Ammon's horn (tissue), 1 donor: Measurements from ENCODE around the gene CDC45.

Experiments
- DNase-seq: peaks from one replicate; pipeline ENCODE4 v3.0.0-alpha.2; 2016; ENCODE audit warnings: low spot score

CDC45 gene

DNA sequence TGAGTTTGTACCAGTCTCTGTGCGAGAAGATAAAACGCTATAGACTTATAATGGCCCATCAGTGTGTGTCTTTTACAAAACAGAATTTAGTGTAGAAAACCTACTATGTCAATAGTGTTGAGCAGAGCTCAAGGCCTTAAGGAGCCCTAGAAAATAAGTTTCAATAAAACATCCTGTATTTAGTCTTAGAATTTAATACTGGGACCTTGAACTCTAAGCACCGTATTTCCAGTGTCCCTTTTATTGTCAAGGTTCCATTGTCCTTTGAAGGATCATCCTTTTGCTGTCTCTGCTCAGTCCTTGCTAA, 16.6 kb downstream of the CDC45 start:
- DNase-seq: no peak

DNA sequence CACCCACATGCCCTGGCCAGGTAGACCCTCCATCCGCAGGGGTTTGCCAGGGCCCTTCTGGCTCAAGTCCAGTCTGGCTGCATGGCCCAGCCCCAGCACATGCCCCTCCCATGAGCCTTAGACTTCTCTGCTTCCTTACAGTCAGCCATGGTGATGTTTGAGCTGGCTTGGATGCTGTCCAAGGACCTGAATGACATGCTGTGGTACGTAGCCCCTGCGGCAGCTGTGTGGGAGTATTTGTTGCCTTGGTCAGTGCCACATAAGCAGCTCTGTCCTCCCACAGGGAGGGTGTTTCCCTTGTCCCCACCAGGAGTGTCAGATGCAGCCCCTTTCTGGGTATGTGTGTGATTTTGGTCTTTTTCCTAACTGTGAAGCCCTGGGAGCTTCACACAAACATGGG, 17.5 kb downstream of the CDC45 start:
- DNase-seq: no peak

DNA sequence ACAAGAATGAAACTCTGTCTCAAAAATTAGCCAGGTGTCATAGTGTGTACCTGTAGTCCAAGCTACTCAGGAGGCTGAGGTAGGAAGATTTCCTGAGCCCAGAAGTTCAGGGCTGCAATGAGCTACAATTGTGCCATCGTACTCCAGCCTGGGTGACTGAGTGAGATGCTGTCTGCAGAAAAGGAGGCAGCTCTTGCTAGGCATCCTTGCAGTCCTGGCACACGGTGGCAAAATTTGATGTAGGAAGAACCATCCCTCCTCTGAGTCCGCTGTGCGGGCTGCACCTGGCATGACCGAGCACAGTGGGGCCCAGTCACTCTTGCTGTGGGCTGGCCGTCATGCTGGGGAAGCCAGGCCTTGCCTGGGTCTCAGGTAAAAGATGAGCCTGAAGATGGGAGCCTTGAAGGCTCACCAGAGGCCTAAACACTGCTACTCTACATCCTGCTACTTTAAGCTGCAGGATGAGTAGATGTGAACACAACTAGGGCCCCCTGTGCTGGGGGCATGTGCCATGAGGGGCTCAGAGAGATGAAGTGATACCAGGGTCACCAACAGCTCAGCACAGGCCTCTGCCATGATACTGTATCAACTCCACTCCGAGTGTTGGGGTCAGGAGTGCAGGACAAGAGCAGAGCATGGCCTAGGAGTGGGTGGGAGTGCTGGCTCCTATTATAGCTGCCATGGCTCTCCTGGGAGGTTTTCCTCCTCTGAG, 18.6 kb downstream of the CDC45 start:
- DNase-seq: no peak

DNA sequence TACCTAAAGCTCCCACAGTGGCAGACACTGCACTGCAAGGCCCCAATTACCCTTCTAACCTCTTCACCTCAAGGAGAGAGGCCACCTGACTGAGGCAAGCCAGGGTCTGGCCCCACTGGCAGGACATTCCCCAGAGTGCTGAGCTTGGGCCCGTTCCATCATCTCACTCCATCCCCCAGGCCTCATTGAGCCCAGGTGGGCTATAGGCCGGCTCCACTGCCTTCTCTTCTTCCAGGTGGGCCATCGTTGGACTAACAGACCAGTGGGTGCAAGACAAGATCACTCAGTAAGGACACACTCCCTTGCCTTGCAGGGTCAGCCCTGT, 19.1 kb downstream of the CDC45 start:
- DNase-seq: no peak

DNA sequence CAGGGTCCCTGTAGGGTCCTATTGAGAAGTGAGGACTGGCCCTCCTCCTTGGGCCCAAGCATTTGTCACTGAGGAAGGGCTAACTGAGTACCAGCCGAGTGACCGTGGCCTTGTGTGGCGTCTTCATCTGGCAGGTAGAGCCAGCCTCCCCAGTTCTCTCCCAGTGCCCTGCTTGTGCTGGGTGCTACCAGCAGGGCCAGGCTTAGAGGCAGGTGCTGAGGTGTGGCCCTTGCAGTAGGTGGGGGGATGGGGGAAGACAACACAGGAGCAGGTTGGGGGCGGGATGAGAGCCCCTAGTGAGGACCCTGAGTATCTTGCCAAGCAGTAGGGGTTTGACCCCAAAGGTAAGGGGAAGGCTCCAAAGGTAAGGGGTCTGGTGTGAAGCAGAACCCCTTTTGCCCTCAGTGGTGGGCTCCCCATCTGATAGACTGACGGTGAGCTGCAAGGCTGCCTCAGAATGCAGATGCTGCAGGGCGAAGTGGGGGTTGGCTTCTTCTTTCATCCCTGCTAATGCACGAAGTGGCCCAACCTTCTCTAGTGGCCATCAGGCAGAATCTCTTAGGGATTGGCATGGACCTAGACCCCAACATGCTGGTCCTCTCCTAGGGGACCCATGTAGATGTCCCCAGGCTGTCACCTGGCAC, 19.6 kb downstream of the CDC45 start:
- DNase-seq: no peak

DNA sequence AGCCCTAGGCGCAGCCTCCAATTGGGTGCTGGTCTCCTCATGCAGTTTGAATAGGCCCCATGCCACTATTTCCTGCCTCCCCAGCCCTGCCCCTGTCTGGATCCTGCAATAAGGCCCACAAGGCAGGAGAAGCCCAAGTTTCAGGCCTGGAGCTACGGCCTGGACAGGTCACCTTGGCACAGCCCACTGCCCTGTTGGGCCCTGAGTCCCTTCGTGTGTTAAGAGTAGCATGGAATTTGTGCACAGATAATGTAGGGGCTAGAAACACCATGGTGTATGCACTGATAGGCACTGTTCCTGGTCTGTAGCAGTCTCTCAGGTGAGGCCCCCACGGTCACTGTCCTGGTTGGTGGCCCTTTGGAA, 20.1 kb downstream of the CDC45 start:
- no peak for DNase-seq

DNA sequence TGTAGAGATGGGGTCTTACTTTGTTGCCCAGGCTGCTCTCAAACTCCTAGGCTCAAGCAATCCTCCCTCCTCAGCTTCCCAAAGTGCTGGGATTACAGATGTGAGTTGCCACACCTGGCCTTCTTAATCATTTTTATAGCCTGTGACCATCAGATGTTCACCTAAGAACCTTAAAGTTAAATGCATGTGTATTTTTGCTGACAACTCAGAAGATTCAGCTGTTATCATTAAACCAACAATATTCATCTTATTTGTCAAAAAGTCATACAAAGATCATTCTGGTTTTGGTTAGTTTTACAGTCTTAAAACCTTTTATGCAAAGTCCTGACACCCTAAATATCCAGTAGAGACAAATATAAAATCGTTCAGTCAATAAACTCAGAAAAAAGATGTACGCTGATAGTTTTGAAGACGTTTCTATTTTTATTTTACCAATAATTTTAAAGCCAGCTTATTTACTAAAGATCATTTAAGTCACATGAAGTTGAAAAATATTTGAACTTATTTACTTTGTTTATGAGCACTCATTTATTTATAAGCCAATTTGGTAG, 22.3 kb downstream of the CDC45 start:
- no peak for DNase-seq

DNA sequence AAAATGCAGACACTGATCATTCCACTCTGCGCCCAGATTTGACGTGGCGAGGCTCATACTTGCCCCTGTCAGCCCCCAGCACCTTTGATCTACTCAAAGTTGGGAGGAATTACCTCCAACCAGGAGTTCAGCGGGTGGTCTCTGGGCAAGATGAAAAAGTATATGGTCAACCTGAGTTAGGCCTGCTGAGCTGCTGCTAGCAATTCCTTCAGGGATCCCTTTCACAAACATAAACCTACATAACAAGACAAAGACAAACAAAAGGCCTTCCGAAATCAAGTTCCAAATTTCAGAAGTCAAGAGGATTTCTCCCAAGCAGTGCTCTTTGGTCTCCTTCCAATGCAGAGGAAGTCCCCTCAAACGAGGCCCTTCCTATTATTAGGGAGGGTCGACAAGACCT, 23.6 kb downstream of the CDC45 start:
- DNase-seq: no peak

DNA sequence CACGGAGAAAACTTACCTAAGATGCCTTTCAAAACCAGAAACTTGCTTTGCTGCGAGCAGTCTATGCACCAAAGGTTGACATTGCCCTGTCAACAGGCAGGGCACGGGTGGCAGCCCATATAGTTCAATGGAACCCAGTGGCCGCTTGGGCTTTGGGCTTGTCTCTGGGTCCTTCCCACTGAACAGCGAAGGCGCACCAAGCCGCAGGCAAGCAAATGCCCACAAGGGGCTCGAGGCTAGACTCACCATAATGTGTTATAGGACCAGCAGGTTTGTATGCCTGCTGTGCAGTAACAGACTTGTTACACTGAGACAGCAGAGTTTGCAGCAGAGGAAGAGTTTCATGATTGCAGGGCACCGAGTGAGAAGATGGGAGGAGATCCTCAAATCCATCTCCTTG, 24.1 kb downstream of the CDC45 start:
- DNase-seq: no peak

DNA sequence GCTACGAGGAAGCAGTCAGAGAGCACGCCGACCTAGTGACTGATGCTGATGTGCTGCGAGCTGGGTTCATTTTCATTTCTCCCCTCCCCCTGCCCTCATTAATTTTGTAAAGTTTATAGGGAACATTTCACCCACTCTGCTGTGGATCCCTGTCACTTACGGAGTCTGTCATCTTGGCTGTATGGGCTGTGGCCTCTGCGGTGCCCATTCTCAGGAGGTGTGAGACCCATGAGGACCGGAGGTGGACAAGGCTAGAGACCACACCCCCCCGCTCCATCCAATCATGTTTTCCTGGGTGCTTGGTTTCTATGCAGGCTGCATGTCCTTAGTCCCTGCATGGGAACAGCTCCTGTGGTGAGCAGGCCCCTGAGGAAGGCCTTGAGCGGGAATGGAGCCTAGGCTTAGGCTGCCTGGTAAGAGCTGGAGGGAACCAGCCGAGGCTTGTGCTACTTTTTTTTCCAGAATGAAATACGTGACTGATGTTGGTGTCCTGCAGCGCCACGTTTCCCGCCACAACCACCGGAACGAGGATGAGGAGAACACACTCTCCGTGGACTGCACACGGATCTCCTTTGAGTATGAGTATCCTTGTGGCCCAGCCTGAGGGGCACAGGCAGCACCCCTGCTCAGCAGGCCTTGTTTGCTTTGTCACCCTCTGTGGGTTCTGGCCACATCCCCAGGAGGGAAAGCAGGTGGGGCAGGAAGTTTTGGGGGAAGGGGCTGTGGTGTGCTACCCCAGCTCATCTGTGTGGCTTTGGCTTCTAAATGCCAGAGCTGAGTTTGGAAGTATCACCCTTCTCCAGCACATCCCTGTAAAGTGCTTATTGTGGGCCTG, 25.4 kb downstream of the CDC45 start:
- no peak for DNase-seq

DNA sequence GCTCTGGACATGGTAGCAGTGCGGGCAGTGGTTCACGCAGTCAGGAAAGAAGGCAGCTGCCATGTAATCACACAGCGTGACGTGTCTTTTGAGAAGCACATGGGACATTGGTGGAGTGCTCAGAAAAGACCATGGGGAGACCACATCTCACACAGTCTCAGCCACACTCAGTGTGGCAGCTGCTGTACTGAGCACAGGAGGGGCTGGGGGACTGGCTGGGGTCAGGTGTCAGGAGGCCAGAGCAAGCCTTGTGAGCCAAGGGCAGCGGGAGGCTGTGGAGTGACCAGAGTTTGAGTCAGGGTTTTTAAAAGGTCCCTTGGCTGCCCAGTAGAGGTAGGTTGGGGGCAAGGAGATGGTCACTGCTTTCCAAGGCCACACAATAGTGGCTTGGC, 26.0 kb downstream of the CDC45 start:
- no peak for DNase-seq

DNA sequence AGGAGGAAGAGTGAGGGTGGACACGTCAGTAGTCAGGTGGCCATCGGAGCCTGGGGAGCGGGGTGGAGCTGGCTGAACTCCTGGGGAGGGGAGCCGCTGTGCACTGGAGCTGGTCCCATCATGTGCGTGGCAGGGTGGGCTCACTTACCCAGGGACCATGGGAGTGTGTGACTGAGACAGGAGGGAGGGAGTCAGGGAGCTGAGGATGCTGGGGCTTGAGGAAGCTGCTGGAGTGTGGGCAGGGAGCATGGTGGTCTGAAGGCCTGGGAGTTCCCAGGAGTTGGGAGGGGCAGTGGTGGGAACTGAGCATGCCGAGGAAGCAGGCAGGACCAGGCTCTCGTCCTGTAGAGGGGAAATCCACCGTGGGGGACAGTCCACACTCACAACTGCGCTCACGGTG, 26.5 kb downstream of the CDC45 start:
- DNase-seq: no peak

DNA sequence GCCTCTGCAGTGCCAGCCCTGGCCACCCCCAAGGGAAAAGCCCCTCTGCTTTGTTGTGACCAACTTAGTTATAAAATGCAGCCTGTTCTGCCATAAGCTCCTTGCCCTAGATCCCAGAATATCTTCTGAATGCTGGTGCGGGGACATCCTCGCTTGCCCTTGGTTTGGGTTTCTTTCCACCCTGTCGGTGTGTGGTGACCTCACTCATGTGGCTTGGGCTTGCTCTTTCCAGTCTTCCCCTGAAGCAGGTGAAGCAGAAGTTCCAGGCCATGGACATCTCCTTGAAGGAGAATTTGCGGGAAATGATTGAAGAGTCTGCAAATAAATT, 27.8 kb downstream of the CDC45 start:
- DNase-seq: no peak

DNA sequence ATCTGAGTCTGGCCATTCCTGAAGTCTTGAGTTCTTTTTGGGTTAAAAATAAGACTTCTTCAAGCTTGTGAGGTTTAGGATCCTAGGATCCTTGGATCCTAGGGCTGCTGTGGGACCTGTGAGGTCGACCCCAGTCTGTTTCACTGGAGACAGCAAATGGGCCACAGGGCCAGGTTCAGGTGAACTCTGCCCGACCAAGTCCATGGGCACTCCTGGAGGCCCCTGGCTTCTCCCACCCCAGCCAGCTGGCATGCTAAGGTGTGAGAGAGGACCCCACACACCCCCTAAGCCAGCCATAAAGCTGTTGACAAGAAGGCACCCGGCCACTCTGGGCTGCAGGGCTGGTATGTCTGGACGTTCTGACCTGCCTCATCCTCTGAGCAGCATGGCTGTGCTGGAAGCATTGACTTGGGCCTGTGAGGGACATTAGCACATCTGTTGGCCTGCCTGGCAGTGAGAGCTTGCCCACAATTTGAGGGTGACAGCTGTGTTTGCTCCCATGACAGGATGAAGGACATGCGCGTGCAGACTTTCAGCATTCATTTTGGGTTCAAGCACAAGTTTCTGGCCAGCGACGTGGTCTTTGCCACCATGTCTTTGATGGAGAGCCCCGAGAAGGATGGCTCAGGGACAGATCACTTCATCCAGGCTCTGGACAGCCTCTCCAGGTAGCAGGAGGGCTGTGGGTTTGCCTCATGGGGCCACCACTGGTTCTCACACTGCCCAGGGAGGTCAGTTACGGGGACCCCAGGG, 28.5 kb downstream of the CDC45 start:
- DNase-seq: no peak

DNA sequence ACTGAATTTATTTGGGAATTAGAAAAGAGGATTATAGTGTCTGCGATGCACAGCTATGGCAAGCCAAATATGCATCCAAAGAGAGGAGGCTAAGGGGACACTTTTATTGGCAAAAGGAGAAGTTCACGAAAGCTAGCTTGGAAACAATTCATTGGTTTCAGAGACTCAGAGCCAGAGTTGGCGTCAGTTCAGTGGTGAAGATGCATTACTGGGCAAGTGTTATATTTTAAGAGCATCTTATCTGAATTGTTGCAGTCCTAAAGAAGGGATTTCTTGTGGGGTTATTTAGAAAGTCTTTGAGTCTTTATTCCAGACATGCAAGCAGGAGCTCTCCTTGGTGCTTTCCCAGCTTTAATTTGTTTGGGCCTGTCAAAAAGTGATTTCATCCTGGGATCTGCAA, 29.5 kb downstream of the CDC45 start:
- DNase-seq: no peak

DNA sequence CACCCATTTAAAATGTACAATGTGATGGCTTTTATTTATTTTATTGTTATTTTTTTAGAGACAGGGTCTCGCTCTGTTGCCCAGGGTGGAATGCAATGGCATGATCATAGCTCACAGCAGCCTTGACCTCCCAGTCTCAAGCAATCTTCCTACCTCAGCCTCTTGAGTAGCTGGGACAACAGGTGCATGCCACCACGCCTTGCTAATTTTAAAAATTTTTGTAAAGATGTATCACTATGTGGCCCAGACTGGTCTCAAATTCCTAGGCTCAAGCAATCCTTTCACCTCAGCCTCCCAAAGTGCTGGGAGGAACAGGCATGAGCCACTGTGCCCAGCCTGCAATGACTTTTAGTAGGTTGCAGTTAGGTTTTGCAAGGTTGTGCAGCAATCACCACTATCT, 30.2 kb downstream of the CDC45 start:
- DNase-seq: no peak

DNA sequence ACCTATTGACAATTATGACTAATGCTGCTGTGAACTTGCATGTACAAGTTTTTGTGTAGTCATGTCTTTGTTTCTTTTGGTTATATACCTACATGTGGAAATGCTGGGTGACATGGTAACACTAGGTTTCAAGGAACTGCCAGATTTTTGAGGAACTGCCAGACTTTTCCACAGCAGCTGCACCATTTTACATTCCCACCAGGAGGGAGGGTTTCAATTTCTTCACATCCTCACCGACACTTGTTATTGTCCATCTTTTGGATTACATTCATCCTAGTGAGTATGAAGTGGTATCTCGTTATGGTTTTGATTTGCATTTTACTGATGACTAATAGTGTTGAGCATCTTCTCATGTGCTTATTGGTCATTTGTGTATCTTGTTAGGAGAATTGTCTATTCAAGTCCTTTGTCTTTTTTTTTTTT, 31.2 kb downstream of the CDC45 start:
- no peak for DNase-seq

DNA sequence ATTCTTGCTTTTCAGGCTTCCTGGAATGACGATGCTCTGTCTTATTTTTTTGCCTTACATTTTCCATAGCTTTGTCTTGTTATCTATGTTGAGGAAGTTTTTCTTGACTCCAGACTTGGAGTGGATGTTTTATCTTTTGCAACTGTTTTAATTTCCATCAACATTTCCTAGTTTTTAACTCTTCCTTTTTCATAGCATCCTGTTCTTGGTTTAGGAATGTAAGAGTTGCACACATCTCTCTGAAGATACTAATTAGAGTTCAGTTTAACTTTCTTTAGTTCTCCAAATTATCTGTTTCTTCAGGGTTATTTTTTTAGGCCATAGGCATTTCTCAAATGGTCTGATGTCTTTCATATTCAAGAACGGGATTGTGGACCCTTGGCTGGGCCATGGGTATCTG, 34.1 kb downstream of the CDC45 start:
- no peak for DNase-seq

DNA sequence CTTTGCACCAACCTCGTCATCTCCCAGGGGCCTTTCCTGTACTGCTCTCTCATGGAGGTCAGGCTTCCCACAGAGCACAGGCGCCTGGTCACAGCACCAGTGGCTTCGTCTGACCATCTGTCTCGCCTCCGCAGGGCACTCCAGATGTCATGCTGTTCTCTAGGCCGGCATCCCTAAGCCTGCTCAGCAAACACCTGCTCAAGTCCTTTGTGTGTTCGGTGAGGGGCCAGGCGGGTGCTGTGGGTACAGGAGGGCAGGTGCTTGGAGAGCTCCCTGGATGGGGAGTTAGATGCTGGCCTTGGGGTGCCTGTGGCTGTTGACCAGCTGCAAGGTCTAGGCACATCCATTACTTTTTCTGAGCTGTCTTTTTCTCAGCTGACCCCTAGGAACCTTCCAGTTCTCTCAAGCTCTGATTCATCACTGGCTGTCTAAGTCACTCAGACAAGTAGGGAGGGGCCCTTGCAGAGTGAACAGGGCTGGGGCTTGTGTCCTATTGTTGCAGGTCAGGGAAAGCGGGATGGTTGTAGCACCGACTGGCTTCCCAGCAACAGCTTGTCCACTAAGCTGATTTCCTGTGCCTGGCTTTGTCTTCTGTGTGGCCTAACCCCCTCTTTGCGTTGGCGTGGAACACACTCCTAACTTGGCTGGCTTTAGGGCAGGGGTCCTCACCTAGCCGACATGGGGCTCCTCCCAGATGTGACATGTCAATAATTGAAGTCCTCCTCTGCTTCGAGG, 35.3 kb downstream of the CDC45 start:
- DNase-seq: no peak

DNA sequence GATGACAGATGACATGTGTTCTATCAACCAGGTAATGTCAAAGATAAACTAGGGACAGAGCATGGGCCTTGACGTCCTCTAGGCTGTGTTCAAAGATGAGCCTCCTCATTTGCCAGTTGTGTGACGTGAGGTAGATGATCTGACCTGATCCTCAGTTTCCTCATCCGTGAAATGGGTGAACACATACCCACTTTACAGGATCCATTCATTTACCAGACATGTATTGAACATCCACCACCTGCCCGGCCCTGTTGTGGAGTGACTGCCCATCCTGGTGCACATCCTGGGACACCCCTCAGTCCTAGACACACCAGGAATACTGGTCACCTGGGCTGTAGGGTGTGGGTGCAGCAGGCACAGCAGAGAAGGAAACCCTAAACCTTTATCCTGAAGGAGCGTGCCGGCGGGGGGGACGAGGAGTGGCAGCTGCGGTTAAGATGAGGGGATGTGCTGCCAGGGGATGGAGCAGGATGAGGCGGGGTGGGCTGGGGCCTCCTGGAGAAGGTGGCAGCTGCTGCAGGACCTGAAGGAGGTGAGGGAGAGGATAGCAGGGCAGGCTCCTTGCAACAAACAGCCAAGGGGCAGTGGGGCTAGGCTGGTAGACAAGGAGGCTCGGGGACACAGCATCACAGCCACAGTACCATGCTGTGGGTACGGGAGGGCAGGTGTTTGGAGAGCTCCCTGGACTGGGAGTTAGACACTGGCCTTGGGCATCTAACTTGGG, 36.1 kb downstream of the CDC45 start:
- no peak for DNase-seq

DNA sequence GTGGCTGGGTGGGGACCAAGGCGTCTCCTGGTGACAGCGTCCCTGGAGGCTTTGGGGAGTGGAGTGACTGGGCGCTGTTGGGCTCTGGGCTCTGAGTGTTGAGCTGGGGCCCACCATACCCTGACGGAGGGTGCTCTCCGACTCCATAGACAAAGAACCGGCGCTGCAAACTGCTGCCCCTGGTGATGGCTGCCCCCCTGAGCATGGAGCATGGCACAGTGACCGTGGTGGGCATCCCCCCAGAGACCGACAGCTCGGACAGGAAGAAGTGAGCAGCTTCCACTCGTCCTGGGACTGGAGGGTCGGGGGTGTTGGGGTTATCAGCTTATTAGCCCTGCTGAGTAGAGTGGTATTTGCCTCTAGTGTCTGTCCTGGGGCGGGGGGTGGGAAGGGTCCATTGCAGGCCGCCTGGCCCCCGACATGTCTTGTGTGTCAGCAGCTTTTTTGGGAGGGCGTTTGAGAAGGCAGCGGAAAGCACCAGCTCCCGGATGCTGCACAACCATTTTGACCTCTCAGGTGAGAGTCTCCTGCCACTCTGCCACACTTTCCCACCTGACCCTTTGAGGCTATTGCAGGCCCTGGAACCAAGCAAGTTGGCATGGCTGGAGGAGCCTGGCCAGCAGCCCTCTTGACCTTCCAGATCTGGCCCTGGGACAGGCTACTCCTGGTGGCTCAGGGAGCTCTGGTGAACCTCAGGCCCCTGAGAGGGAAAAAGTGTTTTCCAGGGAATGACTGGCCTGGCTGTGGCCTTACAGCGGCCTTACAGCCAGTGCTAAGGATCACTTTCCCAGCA, 36.9 kb downstream of the CDC45 start:
- DNase-seq: no peak
